RCC 7860 (cell line): ENCODE data around the gene MYO1H.

Experiments
- DNase-seq: peaks from one replicate; pipeline ENCODE4 v3.0.0-alpha.2; 2015; ENCODE audit warnings: low spot score
- FAIRE-seq: peaks from 2 replicates; lab custom pipeline; 2012; peaks lifted over from hg19 to GRCh38; lab: Jason Lieb, UNC

The MYO1H gene

GRCh38 chr12:109489016-109489954 is 141.6 kb downstream of the MYO1H start:
- DNase-seq (no peak), FAIRE-seq (no peak)

DNA sequence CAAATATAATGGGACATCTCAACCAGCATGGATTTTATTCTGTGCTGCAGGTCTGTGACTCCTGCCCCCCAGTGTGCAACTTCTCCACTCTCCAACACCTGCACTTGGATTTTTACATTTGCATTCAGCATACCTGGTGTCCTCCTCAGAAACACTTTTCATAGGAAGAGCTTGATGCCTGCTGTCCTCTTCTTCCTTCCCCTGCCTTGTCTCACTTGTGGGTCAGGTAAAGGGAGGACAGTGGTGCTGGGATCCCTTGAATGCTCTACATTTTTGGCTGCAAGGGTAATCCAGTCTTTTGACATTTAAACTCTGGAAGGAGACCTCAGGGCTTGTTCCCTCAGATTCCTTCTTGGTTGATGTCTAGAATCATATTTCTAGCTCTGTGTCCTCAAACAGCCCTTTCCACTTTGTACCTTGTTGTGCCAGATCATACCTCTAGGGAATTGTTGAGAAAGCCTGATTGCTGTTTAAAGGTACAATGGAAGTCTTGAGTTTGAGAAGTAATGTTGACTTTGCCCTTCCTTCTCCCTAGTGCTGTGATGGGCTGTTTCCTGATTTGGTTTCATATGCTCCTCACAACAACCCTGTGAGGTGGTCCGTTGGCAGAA is 142.4 kb downstream of the MYO1H start:
- DNase-seq (no peak), FAIRE-seq (no peak)

- FAIRE-seq = no peak
- no peak for DNase-seq
Observed at GRCh38 chr12:109491671-109492070, 144.0 kb downstream of the MYO1H start.

GRCh38 chr12:109492371-109492770 is 144.7 kb downstream of the MYO1H start:
- FAIRE-seq = no peak
- DNase-seq = no peak

DNA sequence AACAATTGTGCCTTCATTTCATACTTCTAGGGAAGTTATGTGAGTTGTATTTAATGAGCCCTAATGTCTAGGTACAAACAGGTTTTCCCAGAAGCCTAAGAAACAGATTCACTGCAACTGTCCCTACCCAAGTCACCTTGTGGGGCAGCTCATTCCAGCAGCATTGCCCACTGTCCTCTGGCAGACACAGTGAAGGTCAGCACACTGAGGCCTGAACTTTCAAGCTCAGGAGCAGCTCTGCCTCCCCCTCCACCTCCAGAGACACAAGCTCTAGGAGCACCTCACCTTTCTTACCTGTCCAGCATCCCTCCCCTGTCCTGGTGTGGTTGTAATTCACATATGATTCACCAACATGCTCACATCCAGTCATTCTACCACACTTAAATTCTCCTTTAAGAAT is 145.4 kb downstream of the MYO1H start:
- FAIRE-seq = no peak
- no peak for DNase-seq

DNA sequence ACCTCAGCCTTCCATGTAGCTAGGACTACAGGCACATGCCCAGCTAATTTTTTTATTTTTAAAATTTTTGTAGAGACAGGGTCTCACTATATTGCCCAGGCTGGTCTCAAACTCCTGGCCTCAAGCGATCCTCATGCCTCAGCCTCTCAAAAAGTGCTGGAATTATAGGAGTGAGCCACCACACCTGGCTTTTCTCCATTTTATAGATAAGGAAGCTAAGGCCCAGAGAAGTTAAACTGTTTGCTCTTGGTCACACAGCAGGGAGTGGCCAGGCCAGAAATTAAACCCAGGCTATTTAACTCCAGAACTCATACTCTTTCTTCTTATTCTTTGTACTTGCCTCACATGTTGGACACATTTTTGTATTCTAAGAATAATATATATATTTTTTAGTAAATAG is 146.2 kb downstream of the MYO1H start:
- no peak for DNase-seq
- FAIRE-seq = no peak

GRCh38 chr12:109494348-109494881 is 146.7 kb downstream of the MYO1H start:
- FAIRE-seq (no peak), DNase-seq (no peak)

DNA sequence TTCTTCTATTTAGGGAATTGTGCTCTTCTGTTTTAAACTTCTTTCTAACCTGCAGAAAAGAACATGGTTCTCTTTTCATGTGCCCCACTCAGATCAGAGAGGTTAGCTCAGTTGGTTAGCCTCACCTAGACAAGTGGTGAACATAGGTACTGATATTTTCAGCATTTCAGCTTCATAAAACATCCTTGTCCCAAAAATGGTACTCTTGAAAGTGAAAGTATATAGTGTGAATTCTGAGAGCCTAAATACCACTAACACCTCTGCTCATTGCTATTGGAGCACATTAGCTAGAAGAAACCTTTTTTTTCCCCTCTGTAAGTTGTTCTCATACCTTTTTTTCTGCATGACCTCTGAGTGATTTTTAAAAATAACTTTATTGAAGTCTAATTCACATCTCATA is 147.3 kb downstream of the MYO1H start:
- no peak for FAIRE-seq
- no peak for DNase-seq

- DNase-seq = no peak
- FAIRE-seq = no peak
Observed at GRCh38 chr12:109496306-109496705, 148.6 kb downstream of the MYO1H start.

- FAIRE-seq (no peak), DNase-seq (no peak)
Observed at GRCh38 chr12:109497675-109498074, 150.0 kb downstream of the MYO1H start.
